Myocyte (in vitro differentiated cells): ENCODE data around the gene PRKG1. TPM values are rescaled to one million over a fixed set of nuclear protein-coding genes. Genes with fewer than 3 reads are reported as not detected.
"Not testable (repeated sequence)": the region's sequence is repeated elsewhere in the genome, so short reads cannot be mapped to it uniquely, and the experiment has no call there.

Experiments
- DNase-seq: peaks from one replicate; pipeline ENCODE4 v3.0.0-alpha.2; 2012; ENCODE audit warnings: low read depth
- total RNA-seq: library from RNA; depleted of rRNA; stranded (reverse); fragments of >200 nt; gene quantifications from 2 replicates; pipeline ENCODE4 v1.2.3, GENCODE V29; 2014

Gene PRKG1
- total RNA-seq, 1 donor from 2014 or later, result 26.7 TPM

DNA sequence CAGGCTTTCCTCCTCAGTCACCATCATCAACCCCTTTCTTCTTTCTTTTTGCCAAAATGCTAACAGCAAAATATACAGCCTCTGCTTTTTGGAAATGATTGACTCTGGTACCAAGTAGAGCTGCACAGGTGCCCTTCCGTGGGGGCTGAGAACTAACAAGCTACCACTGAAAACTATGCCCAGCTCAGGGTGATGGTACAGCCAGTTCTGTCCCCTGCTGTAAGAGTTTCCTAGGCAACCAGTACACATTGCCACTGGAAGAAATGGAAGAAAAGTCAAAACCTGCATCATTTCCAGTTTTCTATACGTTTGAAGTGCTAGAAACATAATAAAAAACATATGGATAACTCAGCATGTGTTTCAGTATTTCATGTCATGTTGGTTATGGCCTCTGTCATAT, 297.5 kb downstream of the PRKG1 start:
- DNase-seq, result no peak

DNA sequence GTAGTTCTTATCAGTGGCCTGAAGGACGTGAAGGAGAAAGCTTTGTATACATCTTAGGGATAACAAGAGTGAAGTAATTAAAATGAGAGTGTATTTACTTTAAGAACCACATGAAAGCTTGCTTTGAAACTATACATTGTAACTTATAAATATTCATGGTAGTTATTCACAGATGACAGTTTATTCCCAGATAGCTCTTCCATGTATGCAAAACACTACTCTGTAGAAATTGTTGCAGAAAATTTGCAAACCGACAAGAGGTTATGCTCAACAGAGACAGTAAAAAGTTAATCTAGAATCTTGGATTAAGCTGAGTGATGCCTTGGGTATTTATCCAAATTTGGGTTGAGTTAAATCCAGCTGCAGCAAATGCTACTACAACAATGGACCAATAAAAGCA, 301.5 kb downstream of the PRKG1 start:
- DNase-seq, result no peak

DNA sequence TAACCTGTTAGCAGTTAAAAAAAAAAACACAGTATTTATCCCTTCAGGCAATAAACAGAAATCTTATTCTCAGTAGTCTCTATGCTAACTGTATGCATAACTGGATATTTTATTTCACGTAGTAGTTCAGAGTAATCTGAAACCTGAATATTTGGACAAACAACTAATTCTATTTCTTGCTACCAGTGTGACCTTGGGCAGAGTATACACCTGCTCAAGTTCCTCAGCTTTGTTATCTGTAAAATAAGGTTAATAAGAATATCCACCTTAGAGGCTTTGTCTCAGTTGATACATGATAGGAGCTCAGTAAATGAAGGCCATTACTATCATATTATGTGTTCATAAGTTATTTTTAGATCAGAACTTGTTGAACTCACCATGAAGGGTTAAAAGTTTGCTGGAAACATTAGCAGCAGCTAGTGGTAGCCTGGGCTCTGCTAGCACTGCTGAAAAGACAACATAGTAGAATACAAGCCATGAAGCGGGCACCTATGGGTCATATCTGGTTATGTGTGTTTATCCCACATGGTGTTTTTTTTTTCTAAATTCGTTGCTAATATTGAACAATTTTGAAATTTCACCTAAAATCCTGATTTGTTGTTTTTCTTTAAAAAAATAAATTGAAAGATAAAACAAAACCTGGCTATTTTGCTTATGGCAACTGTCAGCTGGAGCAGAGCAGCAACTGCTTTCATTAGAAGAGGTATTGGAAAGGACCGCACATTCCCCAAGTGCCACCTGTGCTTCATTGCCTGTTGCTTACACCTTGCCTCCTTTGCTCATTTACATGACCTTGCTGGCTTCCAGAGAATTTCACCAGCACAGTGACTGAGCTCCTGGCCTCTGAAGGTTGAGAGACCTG, 303.0 kb downstream of the PRKG1 start:
- DNase-seq, result peak; percentile 21

DNA sequence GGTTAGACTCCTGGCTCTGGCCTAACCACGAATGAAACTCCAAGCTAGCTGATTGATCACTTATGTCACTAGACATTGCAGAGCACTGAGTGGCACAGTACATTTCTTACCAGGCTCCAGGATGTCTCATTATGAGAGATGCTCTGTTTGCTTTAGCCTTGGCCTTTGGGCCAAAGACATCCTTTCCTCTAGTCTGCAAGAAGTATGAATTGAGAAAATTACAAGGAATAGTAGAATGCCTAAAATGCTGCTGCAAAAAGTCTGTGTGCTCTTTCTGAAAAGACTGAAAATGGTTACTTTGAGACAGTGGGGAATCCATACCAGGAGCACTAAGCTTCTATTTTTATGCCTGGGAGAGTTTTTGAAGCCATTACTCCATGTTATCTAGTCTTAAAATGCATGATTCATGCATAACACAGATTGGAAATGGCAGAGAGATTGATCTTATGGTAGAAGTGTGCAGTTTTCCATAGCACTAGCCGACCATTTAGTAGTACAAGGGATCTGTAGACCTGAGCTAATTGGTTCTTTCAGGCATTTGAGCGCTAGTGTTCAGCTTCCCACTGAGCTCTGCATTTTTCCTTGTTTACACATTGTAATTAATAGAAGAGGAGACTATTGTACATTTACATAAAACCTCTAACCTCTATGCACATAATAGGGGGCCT, 303.8 kb downstream of the PRKG1 start:
- no peak for DNase-seq

DNA sequence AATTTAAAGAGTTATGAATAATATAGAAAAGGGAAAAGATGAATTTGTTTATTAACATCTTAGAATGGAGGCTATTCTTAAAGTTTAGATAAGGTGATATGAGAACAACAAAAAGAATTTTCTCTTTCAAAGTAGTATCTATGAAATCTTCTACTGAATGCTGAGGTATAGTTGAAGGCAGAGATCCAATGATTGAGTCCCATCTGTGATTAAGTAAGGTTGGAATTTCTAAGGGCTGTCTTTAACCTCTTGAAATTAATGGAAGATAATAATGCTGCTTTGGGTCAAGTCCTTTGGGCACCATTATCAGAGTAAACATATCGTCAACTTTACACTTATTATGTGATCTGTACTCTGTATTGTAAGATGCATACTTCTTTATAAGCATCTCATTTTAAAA, 307.9 kb downstream of the PRKG1 start:
- no peak for DNase-seq

DNA sequence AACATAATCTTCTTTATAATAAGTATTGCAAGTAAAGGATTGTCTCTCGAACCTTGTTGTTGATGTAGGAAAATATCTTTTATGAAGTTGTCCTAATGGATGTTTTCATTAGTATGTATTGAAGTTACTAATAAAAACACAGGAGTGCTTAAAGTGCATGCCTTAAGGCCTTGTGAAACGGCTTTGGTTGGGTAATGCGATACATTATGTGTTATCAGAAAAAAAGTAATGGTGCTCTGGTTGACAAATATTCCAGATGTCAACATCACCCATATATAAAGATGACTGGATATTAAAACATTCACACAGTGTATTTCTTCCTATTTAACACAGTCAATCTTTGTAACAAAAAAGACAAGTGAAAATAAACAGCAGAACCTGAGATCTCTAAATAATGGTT, 310.7 kb downstream of the PRKG1 start:
- DNase-seq, result no peak

DNA sequence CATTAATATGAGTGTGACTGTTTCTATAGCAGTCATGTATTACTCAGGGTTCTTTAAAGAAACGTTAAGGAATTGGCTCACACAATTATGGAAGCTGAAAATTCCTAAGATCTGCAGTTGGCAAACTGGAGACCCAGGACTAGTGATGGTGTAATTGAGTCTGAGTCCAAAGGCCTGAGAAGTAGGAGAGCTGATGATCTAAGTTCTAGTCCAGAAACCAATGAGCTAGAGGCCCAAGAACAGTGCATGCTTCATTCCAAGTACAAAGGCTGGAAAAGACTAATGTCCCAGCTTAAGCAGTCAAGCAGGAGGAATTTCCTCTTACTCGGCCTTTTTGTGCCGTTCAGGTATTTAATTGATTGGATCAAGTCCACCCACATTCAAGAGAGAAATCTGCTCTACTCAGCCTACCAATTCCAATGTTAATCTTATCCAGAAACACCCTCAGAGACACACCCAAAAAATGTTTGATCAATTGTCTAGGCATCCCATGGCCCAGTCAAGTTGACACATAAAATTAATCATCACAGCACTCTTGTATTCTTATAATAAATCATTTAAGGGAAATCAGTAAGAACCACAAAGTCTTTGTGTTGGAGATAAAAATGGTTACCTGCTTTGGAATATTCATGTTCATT, 312.1 kb downstream of the PRKG1 start:
- no peak for DNase-seq

DNA sequence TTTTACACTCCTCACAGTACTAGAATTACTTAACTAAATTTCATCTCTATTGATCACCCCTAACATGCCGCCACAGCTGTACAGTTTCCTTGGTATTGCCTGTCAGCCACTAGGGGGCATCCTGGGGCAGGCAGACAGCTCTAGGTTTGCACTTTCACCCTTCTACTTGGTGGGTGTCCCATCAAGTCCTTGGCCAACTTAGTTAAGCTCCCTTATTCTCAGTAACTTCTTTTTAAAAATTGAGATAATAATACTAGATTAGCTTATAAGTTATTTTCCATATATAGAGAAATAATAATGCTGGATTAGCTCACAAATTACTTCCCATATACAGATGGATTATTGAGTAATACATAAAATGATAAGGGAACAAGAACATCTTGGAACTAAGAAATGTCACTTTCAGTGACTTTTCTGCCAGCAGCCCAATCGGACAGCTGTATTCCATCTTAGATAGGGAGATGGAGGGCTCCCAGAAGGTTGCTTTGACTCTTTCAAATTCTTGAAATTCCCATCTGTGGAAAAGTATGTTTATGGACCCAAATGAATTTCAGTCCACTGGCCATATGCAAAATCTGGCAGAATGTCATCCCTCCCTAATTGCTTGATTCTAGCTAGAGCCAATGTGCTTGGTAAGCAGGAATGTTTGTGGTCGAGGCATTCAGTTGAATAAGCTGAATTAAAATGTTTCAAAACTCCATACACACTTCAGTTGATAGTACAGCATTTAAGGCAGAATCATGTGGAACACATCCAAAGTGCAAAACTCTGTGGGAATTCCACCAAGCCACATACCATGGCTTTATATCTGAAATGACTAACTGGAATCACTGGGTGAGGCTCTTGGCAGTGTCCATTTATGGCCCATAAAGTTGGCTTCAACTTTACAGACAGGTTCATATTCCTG, 315.4 kb downstream of the PRKG1 start:
- DNase-seq, result peak; percentile 75

DNA sequence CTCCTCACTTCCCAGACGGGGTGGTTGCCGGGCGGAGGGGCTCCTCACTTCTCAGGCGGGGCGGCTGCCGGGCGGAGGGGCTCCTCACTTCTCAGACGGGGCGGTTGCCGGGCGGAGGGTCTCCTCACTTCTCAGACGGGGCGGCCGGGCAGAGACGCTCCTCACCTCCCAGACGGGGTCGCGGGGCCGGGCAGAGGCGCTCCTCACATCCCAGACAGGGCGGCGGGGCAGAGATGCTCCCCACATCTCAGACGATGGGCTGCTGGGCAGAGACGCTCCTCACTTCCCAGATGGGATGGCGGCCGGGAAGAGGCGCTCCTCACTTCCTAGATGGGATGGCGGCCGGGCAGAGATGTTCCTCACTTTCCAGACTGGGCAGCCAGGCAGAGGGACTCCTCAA, 318.7 kb downstream of the PRKG1 start:
- DNase-seq, result not testable (repeated sequence)

DNA sequence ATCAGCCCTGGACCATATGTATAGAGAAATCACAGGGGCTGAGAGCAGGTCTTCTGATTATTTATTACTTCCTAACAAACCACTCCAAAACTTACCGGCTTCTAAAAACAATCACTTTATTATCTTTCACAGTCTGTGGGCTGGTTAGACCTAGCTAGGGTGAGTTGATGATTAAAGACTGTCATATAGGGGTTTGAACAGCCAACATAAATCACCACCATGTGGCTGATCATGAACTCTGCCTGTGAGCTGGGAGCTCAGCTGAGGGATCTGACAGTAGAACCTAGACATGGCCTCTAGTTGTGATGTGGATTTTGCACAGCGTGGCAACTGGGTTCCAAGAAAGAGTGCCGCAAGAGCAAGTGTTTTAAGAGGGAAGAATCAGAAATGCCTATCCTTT, 319.8 kb downstream of the PRKG1 start:
- DNase-seq, result no peak

DNA sequence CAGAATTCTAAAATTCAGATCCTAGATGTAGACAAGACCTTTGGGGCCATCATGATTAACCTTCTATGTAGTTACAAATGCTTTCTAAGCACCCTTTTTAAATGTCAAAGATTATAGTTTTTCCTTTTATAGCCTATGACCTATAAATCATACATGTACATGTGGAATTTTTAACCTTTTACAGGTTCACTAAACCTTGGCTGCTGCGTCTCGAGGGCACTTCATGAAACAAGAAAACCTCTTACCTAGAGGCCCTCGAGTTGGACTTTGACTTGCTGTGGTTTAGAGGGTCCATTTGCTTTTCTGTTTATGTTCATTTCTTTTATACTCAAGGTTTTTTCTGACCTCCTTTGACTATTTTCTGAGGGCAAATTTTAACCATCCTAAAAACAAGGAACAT, 323.0 kb downstream of the PRKG1 start:
- no peak for DNase-seq

DNA sequence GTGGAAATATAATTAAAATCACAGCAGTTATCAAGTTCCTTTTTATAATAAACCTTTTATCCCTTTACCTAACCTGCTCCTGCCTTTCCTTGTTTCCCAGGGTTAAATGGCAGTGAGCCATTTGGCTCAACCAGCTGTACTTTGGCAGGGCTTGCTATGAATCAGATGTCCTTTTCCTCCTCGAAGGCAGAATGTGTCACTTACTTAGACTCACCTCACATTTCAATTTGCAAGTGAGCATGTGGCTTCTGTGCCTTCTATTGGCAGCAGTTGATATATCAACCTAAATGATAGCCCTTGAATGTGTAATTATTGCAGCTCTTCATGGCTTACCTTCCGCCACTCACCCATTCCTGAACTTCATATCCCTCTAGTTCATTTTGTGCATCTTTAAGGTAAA, 323.4 kb downstream of the PRKG1 start:
- peak; percentile 74 for DNase-seq

DNA sequence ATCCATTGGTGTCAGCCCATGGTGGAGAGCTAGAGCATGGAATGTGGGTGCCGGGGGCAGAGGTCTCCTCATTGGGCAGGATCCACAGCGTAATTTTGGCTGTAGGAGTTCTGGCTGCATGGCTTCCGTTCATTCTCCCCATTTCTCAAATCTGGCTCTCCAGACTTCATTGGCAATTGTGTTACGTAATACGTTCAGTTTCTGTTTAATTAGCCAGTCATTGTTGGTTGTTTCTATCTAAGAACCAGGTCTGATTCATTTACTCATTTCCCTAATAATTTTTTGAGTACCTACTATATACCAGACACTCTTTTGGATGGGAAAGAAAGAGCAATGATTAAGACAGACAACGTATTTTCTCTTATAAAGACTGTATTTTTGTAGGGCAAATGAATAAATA, 325.6 kb downstream of the PRKG1 start:
- no peak for DNase-seq

DNA sequence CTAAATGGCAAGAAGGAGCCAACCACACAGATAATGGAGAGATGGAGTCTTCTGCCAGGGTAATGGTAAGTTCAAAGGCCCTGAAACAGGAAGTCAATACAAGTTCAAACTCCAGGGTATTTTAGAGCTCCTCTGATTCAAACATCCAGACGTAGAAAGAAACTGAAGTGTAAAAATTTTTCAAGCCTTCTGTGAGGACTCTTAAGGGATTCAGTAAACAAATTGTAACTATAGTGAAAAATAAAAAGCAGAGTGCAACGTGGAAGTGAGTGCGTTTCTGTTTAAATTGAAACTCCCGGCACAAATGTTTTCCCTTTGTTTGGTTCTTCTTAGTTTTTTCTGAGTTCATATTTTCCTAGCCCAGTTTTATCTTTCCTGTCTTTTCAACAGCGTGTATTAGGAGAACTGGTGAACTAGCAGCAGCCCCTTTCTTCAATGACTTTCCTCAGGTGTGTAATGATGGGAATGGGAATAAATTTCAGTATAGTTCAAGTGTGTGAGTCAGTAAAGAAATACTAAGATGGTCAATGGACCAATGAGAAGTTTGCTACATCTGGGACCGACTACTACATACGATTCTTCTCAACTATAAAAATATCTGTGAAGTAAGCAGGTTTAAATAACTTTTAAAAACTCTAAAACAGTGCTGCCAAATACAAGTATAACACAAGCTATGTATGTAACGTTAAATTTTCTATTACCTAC, 326.3 kb downstream of the PRKG1 start:
- DNase-seq, result no peak

DNA sequence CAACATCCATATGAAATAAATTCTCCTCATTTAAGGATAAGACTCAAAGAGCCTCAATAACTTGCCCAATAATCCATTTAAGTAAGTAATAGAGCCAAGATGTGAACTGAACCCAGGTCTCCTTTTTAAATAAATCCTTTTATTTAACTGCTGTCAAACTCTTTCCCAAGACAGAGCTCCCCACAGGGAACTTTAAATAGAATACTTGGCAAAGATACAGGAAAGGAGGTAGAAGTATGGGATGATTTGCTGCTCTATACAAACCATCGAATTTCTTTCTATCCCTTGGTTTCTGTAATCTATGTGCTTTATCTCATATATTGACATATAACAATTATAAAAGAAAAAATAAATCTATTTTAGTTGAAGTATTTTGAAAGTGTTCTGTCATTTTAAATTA, 329.2 kb downstream of the PRKG1 start:
- DNase-seq, result no peak

DNA sequence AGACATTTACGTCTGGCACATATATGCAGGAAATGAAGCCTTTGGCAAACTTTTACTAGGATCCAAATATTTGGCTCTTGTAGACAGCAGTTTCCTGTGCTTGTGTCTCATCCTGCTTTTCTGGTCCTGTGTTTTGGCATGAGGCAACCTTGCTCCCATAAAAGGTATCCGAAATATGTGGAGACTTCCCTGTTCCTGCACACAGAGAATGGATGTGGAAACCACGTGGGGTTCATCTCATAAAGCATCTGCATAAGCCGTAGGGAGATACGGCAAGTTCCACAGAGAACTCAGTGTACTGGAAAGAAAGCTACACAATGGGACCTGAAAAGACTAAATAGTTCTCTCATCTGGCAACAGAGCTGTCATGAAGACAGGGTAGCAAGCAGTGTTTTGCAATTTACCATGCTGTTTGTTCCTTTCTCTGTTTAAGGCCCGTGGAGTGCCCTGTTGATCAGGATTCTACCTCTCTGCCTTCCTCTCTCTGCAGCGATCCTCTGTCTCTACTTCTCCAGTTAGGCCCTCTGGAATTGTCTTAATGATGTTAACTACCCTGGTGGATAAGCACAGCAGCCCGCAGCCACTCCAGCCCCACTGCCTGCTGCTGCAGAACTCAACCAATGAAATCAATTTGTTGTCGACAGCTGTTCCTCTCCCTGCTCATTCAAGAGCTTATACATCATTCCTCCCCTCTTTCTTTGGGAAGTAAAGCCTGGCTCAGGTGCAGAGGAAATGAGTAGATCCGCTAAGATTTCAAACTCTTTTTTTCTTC, 331.5 kb downstream of the PRKG1 start:
- no peak for DNase-seq

DNA sequence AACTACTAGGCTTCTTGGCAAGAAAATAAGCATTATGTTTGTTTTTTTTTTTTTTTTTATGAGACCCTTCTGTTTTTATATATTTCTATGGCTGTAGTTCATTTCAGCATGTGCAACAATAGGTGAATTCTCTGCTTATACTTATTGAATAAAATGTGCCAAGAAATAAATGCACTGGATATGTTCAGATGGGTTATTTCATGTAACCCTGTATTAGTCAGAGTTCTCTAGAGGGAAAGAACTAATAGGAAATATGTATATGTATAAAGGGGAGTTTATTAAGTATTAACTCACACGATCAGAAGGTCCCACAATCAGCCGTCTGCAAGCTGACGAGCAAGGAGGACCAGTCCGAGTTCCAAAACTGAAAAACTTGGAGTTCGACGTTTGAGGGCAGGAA, 332.3 kb downstream of the PRKG1 start:
- DNase-seq, result no peak

DNA sequence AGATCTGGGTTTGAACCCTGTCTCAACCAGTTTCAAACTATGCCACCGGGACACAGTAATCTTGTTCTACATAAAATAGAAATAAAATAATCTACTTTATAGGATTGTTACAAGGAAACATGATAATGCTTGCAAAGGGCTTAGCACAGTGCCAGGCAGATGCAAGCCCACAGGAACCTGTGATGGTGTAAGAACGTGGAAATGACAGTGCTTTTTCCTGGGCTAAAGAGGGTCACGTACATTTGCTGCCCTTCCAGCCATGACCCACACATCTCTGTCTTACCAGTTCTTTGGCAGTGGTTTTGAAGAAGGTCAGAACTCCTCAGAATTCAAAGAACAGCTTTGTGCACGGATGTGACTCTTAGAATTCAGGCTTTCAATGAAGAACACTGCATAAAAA, 342.2 kb downstream of the PRKG1 start:
- DNase-seq, result no peak

DNA sequence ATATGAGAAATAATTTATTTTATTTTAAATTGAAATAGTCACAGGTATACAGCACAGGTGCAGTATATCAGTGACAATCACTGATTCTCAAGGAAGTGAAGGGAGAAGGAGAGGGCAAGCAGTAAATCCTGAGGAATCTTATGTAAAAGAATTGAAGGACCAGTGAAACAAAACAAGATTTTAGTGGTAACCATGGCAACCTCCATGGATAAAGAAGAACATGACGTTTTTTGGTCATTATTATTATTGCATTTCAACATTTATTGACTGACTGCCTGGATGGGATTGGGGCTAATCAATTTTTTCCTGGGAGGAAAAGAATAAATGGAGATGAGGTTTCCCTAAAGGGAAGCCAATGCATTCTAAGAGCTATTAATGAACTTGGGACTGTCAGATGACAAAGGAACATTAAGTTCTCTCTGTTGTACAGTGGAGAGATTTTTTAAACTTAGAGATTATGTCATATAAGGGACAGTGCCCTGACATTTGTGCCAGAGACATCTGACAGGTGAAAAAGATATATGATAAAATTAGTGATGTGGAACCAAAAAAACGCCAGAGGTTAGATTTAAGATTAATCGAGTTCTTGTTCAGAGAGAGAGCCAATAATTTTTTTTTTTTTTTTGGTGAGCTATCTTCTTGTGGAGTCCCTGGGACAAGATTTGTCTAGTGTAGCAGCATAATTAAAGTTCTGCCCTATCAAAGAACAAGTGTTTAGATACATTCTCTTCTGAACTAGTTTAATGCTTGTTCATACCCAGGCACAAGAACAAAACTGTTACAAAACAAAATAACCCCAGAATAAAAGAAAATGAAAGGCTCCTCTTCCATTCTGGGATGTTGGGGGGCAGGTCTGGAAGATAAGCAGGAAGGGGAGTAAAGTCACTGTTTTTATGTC, 345.2 kb downstream of the PRKG1 start:
- no peak for DNase-seq
